ENCODE results near the gene C4orf50. TPM values are rescaled to one million over a fixed set of nuclear protein-coding genes. Genes with fewer than 3 reads are reported as not detected.

Gene C4orf50
- total RNA-seq, 2 donors from 2014 or later, result not detected

- no peak overlapping the region for H3K27ac ChIP-seq
- TF ChIP-seq CTCF (IDR thresholded peaks at IDR 0.05), result no peak
- H3K36me3 ChIP-seq, result no peaks in the 10 kb centered on the region
- H3K9me3 ChIP-seq, result peaks cover 0 to 23% of the 10 kb centered on the region in 2 donors
- no peaks in the 10 kb centered on the region for H3K27me3 ChIP-seq
- no peak overlapping the region for H3K4me3 ChIP-seq
- DNase-seq (ENCODE audit: low spot score), result no peak
- H3K4me1 ChIP-seq, result no peaks in the 10 kb centered on the region
Measured at GRCh38 chr4:6054162-6054922, 36.1 kb upstream of the C4orf50 start.

- DNase-seq (ENCODE audit: low spot score), result no peak
- H3K27me3 ChIP-seq, result no peaks in the 10 kb centered on the region
- no peaks in the 10 kb centered on the region for H3K4me1 ChIP-seq
- TF ChIP-seq CTCF (IDR thresholded peaks at IDR 0.05), result no peak
- H3K36me3 ChIP-seq, result no peaks in the 10 kb centered on the region
- no peak overlapping the region for H3K4me3 ChIP-seq
- H3K9me3 ChIP-seq, result peaks cover 0 to 6% of the 10 kb centered on the region in 2 donors
- no peak overlapping the region for H3K27ac ChIP-seq
Measured at GRCh38 chr4:6052679-6053078, 34.4 kb upstream of the C4orf50 start.

- H3K9me3 ChIP-seq, result no peaks in the 10 kb centered on the region
- H3K27ac ChIP-seq, result no peak overlapping the region
- H3K27me3 ChIP-seq, result no peaks in the 10 kb centered on the region
- H3K36me3 ChIP-seq, result no peaks in the 10 kb centered on the region
- TF ChIP-seq CTCF (IDR thresholded peaks at IDR 0.05), result no peak
- no peak for DNase-seq (ENCODE audit: low spot score)
- H3K4me3 ChIP-seq, result no peak overlapping the region
- no peaks in the 10 kb centered on the region for H3K4me1 ChIP-seq
Measured at GRCh38 chr4:6050551-6050950, 32.3 kb upstream of the C4orf50 start.

GRCh38 chr4:6049985-6050384 is 31.8 kb upstream of the C4orf50 start:
- Histone ChIP-seq H3K27ac (no peak overlapping the region), H3K27me3 (no peaks in the 10 kb centered on the region), H3K4me1 (no peaks in the 10 kb centered on the region), H3K9me3 (no peaks in the 10 kb centered on the region), H3K4me3 (no peak overlapping the region), H3K36me3 (no peaks in the 10 kb centered on the region)
- no peak for DNase-seq (ENCODE audit: low spot score)
- no peak for TF ChIP-seq CTCF (IDR thresholded peaks at IDR 0.05)

- H3K4me3 ChIP-seq, result no peak overlapping the region
- no peaks in the 10 kb centered on the region for H3K27me3 ChIP-seq
- no peak overlapping the region for H3K27ac ChIP-seq
- DNase-seq (ENCODE audit: low spot score), result no peak
- no peak for TF ChIP-seq CTCF (IDR thresholded peaks at IDR 0.05)
- no peaks in the 10 kb centered on the region for H3K4me1 ChIP-seq
- no peaks in the 10 kb centered on the region for H3K9me3 ChIP-seq
- no peaks in the 10 kb centered on the region for H3K36me3 ChIP-seq
Measured at GRCh38 chr4:6049278-6049677, 31.0 kb upstream of the C4orf50 start.

GRCh38 chr4:6048537-6048936 is 30.3 kb upstream of the C4orf50 start:
- DNase-seq (ENCODE audit: low spot score), result no peak
- H3K27ac ChIP-seq, result no peak overlapping the region
- H3K27me3 ChIP-seq, result no peaks in the 10 kb centered on the region
- no peaks in the 10 kb centered on the region for H3K4me1 ChIP-seq
- H3K9me3 ChIP-seq, result no peaks in the 10 kb centered on the region
- no peak overlapping the region for H3K4me3 ChIP-seq
- no peak for TF ChIP-seq CTCF (IDR thresholded peaks at IDR 0.05)
- no peaks in the 10 kb centered on the region for H3K36me3 ChIP-seq
